RPMI8226 (cell line): ENCODE measurements around the gene NCKAP5.

ENCODE experiments used
- DNase-seq: peaks from one replicate; pipeline ENCODE4 v3.0.0-alpha.2; 2015

NCKAP5 gene

GRCh38 chr2:133062931-133063665 lies 505.2 kb downstream of the NCKAP5 start:
- DNase-seq = no peak

- DNase-seq = no peak
Measured at GRCh38 chr2:133061874-133062593, 506.2 kb downstream of the NCKAP5 start.

GRCh38 chr2:133054297-133054696 lies 514.0 kb downstream of the NCKAP5 start:
- DNase-seq = no peak

- DNase-seq = no peak
Measured at GRCh38 chr2:133053541-133053940, 514.7 kb downstream of the NCKAP5 start.

- DNase-seq = no peak
Measured at GRCh38 chr2:133045787-133046186, 522.5 kb downstream of the NCKAP5 start.

GRCh38 chr2:133044556-133044955 lies 523.7 kb downstream of the NCKAP5 start:
- DNase-seq = no peak

GRCh38 chr2:133040170-133040569 lies 528.1 kb downstream of the NCKAP5 start:
- no peak for DNase-seq

GRCh38 chr2:133039531-133039930 lies 528.7 kb downstream of the NCKAP5 start:
- no peak for DNase-seq

- no peak for DNase-seq
Measured at GRCh38 chr2:133026536-133027177, 541.6 kb downstream of the NCKAP5 start.

GRCh38 chr2:133025004-133025403 lies 543.3 kb downstream of the NCKAP5 start:
- no peak for DNase-seq

GRCh38 chr2:133012847-133013734 lies 555.2 kb downstream of the NCKAP5 start:
- no peak for DNase-seq

GRCh38 chr2:133004623-133005022 lies 563.6 kb downstream of the NCKAP5 start:
- DNase-seq = no peak

GRCh38 chr2:132999421-132999820 lies 568.8 kb downstream of the NCKAP5 start:
- no peak for DNase-seq

- DNase-seq = no peak
Measured at GRCh38 chr2:132998221-132998620, 570.0 kb downstream of the NCKAP5 start.

GRCh38 chr2:132991471-132992045 lies 576.7 kb downstream of the NCKAP5 start:
- no peak for DNase-seq

GRCh38 chr2:132984731-132985130 lies 583.5 kb downstream of the NCKAP5 start:
- DNase-seq = no peak

- DNase-seq = no peak
Measured at GRCh38 chr2:132980304-132980703, 588.0 kb downstream of the NCKAP5 start.

GRCh38 chr2:132979339-132980093 lies 588.7 kb downstream of the NCKAP5 start:
- no peak for DNase-seq

GRCh38 chr2:132978840-132979239 lies 589.4 kb downstream of the NCKAP5 start:
- no peak for DNase-seq

GRCh38 chr2:132977812-132978529 lies 590.3 kb downstream of the NCKAP5 start:
- DNase-seq = no peak
